Peyer's patch (tissue), 4 donors: ENCODE data around the gene PLA2G2F.

Source experiments
- POLR2A ChIP-seq, 2 donors: fragments of 450-650 bp; IDR thresholded peaks; one replicate each; pipeline ENCODE4 v1.5.1; 2017; ENCODE audit warnings: antibody characterized with exemption in 2 of 2, mild to moderate bottlenecking in 2 of 2, moderate library complexity in 2 of 2
- TF ChIP-seq, protein P1 (sequence below), 6 experiments: fragments of 450-650 bp in 4 of 6; fragments of 200-600 bp in 2 of 6; sonication (generic) in 1 of 6; IDR thresholded peaks; one replicate each; pipeline ENCODE4 v1.5.1; 2017 to 2019; ENCODE audit warnings: antibody characterized with exemption in 6 of 6, mild to moderate bottlenecking in 3 of 6, moderate library complexity in 1 of 6

GRCh38 chr1:20153000-20153418, 13.9 kb downstream of the PLA2G2F start:
- TF ChIP-seq, protein P1, sequence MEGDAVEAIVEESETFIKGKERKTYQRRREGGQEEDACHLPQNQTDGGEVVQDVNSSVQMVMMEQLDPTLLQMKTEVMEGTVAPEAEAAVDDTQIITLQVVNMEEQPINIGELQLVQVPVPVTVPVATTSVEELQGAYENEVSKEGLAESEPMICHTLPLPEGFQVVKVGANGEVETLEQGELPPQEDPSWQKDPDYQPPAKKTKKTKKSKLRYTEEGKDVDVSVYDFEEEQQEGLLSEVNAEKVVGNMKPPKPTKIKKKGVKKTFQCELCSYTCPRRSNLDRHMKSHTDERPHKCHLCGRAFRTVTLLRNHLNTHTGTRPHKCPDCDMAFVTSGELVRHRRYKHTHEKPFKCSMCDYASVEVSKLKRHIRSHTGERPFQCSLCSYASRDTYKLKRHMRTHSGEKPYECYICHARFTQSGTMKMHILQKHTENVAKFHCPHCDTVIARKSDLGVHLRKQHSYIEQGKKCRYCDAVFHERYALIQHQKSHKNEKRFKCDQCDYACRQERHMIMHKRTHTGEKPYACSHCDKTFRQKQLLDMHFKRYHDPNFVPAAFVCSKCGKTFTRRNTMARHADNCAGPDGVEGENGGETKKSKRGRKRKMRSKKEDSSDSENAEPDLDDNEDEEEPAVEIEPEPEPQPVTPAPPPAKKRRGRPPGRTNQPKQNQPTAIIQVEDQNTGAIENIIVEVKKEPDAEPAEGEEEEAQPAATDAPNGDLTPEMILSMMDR (IDR thresholded peaks at IDR 0.05) = no peak
- no peak for TF ChIP-seq POLR2A (IDR thresholded peaks at IDR 0.05)
